ENCODE results near the gene LMO1.

- TF ChIP-seq CTCF (conservative IDR thresholded peaks at IDR 0.05; ENCODE audit: low read length): no peak
- TF ChIP-seq EZH2phosphoT487 (IDR thresholded peaks at IDR 0.05; ENCODE audit: borderline replicate concordance, low read depth, low read length): no peak
Measured at GRCh38 chr11:8204025-8204424, 59.7 kb downstream of the LMO1 start.

All from OCI-LY7 (cell line).